HG03521 (cell line): ENCODE results near the gene ZNRF2.
"Not testable (repeated sequence)": the region's sequence is repeated elsewhere in the genome, so short reads cannot be mapped to it uniquely, and the experiment has no call there.

Source experiments
- ATAC-seq: cut with Tn5 transposase; IDR thresholded peaks from one replicate; pipeline ENCODE4 v1.9.1; 2021; ENCODE audit warnings: mild to moderate bottlenecking, moderate library complexity; ENCODE audit not compliant: unreplicated experiment

The ZNRF2 gene

DNA sequence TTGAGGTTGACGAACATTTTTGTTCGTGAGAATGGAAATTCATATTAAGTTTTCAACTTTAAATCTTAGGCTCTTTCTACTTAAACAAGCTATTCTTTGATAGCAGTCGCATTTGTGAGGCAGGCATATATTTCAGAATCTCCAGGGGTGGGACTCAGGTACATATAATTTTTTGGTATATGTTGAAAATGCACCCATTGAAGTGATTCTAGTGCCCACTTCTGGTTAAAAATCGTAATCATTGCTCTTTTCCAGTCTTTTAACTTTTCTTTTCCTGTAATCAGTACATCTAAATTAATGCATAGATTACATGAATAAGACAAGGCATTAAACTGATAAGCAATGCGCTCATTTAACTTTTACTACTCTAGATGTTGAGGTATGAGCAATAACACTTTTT lies 67.8 kb downstream of the ZNRF2 start:
- no peak for ATAC-seq

GRCh38 chr7:30353532-30353931 lies 69.1 kb downstream of the ZNRF2 start:
- ATAC-seq: no peak

DNA sequence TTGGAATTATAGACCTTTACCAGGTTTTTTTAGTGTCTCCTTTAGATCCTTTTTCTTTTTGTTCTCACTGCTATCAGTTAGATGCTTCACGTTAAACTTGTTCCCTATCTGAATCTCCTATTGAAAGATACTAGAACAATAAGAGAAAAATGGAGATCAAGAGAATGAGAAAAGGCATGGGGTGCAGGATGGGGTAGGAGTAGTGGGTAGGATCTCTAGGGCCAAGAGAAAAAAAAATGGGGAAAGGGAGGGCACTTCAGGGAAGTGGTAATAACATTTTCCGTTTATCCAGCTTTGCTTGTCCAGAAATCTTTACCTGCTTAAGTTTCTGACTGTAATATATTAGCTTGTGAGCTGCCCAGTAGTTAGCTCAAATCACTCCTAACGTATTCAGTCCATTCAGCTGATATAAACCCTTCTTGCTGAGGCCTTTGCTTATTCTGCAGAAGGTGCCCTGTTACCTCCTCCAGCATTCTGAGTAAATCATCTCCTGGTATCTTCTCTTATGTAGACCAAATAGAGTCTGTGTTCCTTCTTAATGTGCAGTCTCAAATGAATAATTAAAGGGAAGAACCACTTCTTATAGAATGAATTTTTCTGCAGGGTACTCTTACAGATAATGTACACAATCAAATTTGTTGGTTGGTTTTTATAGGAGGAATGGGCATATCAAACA lies 69.7 kb downstream of the ZNRF2 start:
- no peak for ATAC-seq

DNA sequence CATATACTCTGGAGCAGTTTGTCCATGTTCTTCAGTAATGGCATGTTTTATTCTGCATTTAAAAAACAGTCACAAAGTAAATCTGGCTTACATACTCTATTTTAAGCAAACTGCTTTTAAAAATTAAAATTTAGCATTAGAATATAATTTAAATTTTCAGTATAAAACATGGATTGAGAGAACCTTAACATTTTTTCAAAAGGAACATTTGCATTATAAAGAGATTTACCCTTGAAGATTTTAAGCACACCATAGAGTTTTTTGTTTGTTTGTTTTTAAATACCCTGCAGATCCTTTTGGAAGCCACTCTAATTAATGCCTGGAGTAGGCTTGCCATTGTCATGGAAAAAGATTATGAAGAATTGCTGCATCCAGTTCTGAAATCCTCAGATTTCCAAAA lies 70.4 kb downstream of the ZNRF2 start:
- ATAC-seq: no peak

DNA sequence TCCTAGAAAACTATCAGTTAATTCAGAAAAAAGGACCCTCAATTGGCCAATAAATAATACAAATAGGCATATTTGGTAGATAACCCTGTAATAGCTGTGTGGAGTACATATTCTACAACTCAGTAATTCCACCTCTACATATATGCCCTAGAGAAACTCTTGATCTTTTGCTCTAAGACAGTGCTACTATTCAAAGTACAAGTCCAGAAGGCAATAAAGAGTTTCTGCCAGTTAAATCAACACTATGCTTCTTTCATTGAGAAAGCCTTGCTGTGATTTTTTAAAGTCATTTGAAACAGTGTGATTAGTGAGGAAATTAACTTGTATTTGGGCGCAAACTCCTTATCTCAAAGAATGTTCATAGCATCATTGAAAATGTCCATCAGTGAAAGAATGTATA lies 75.6 kb downstream of the ZNRF2 start:
- no peak for ATAC-seq

GRCh38 chr7:30363778-30364563 lies 79.6 kb downstream of the ZNRF2 start:
- ATAC-seq: no peak

DNA sequence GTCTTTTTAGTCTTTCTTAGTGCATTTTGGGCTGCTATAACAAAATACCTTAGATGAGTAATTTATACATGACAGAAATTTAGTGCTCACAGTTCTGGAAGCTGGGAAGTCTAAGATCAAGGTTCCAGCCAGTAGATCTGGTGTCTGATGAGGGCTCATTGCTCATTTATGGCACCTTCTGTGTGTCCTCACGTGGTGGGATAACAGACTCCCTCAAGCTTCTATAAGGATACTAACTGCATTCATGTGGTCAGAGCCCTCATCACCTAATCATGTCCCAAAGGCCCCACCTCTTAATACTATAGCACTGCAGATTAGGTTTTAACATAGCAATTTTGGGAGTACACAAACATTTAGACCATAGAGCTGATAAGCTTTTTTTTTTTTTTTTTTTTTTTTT lies 80.4 kb downstream of the ZNRF2 start:
- no peak for ATAC-seq

DNA sequence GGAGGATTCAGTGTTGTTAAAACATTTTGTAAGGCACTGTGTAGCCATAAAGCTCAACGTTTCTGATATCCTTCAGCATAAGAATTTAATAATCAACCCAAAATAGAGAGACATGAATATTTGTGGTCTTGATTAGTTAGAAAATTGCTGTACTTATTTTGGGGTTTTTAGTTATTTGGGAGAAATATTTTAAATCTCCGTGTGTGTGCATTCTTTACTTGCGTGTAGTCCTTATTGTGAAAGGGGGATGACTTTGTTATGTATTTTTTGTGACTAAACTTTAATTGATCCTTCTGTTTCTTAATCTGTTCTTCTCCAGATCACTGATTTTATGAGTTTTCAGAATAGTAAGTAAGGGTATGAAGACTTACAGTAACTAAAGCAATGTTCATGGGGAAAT lies 81.2 kb downstream of the ZNRF2 start:
- no peak for ATAC-seq

DNA sequence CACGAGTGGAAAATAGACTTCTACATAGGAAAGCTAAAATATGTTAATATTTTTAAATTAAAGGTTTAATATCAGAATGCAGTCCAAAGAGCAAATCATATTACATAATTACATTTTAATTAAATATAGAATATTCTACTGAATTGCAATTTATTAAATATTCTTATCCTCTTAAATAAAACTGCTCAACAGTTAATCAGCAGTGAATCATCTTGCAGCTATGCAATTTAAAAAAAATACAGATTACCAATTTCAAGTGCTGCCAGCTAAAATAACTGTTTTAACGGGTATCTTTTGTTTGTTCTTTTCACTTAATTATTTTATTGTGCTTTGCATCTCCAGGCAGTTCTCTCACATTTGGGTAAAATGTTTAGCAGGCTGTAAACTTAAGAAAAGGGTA lies 82.2 kb downstream of the ZNRF2 start:
- no peak for ATAC-seq

GRCh38 chr7:30367561-30367960 lies 83.2 kb downstream of the ZNRF2 start:
- no peak for ATAC-seq

- no peak for ATAC-seq
These were observed 85.5 kb downstream of the ZNRF2 start for GRCh38 chr7:30369879-30370278.

GRCh38 chr7:30371321-30371720 lies 86.9 kb downstream of the ZNRF2 start:
- no peak for ATAC-seq

- no peak for ATAC-seq
These were observed 93.9 kb downstream of the ZNRF2 start for GRCh38 chr7:30378275-30378674.

DNA sequence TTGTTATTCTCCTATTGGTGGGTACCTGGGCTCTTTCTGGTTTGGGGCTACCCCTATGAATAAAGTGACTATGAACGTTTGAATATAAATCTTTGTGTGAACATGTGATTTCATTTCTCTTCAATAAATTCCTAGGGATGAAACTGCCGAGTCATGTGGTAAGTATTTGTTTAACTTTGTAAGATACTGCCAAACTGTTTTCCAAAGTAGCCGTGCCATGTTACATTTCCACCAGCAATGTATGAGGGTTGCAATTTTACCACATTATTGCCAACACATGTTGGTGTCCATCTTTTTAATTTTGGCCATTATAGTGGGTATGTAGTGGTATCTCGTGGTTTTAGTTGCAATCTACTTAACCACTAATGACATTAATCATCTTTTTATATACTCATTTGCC lies 94.7 kb downstream of the ZNRF2 start:
- ATAC-seq: no peak

DNA sequence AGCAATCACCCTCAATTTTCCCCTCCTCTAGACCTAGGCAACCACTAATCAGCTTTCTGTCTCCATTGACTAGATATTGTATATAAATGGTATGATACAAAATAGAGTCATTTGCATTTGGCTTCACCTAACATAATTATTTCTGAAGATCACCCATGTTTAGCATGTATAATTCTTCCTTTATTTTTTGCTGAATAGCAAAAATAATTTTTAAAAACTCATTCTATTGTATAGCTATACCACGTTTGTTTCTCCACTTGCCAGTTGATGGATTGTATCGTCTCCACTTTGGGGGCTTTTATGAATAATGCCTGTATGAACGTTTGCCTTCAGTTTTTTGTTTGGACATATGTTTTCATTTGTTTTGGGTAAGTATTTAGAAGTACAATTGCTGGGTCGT lies 95.3 kb downstream of the ZNRF2 start:
- ATAC-seq: no peak

DNA sequence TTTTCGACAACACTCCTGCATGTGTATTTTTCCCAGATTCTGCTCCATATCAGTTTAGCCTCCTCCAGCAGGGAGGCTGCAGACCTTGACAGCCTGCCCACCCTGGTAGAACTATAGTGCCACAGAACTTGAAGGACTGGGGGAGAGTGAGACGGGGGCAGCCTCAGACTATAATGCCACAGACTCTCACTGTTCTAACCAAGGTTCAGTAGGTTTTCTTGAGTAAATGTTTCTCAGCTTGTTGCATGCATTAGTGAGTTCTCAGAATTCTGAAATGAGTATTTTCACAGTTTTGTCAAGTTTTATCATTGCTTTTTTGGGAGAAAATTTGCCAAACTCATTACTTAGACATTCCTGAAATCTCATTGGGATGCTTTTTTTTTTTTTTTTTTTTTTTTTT lies 95.9 kb downstream of the ZNRF2 start:
- no peak for ATAC-seq

DNA sequence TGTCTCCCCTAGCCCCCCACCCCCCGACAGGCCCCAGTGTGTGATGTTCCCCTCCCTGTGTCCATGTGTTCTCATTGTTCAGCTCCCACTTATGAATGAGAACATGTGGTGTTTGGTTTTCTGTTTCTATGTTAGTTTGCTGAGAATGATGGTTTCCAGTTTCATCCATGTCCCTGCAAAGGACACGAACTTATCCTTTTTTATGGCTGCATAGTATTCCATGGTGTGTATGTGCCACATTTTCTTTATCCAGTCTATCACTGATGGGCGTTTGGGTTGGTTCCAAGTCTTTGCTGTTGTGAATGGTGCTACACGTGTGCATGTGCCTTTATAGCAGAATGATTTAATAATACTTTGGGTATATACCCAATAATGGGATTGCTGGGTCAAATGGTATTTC lies 96.4 kb downstream of the ZNRF2 start:
- not testable (repeated sequence) for ATAC-seq

DNA sequence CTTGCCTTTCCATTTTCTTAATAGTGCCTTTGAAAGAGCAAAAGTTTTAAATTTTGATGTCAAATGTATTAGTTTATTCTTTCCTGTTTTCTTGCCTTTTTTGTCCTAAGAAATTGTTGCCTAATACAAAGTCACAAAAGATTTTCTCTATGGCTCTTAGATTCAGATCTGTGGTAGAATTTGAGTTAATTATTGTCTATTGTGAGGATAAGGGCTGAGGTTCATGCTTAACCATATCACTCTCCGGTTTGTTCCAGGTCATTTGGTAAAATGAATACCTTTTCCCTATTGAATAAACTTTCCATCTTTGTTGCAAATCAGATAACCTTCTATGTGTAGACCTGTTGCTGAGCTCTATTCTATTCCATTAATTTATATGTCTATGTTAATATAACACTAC lies 98.2 kb downstream of the ZNRF2 start:
- no peak for ATAC-seq

GRCh38 chr7:30389791-30390190 lies 105.4 kb downstream of the ZNRF2 start:
- no peak for ATAC-seq

DNA sequence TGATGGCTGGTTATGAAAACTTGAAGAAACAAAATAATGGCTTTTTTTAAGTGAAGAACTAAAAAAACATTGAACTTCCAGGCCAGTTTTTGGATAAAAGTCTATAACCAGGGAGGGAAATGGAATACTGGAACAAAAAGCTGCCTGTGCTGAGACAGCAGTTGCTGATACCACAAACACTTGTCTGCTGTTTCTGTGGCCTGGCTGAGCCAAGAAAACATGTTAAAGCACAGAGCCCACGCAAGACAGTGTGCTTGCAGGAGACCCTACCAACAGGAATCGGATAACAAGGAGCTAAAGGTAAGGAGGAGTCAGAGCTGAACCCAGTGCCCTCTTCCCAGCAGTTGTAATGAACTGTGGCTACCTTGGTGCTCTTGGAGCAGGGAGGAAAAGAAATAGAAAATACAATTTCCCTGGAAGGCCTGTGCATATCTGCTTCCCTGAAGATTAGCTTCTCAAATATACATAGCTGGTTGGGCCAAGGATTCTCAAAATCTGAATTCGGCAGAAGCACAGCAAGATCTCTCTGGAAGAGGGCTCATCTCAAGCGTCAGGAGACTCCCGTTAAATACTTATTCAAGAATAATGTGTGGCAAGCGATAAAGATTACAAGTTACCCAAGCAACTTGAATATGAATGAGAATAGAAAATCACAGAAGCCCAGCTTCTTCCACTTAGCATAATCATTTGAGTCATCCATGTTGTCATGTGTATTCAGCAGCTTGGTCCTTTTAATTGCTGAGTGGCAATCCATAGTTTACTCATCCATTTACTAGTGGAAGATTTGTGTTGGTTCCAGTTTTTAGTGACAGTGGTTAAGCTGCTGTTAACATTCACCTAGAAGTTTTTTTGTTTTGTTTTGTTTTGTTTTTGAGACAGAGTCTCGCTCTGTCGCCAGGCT lies 106.6 kb downstream of the ZNRF2 start:
- no peak for ATAC-seq

DNA sequence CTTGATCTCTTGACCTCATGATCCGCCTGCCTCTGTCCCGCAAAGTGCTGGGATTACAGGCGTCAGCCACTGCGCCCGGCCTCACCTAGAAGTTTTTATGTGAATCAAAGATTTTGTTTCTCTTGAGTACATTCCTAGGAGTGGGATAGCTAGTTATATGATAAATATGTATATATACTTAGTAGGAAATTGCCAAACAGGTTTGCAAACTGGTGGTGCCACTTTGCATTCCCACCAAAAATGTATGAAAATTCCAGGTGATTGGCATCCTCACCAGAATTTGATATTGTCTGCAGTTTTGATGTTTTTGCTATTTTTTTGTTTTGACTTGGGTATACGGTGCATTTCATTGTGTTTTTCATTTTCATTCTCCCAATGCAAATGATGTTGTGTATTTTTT lies 107.4 kb downstream of the ZNRF2 start:
- ATAC-seq: no peak

DNA sequence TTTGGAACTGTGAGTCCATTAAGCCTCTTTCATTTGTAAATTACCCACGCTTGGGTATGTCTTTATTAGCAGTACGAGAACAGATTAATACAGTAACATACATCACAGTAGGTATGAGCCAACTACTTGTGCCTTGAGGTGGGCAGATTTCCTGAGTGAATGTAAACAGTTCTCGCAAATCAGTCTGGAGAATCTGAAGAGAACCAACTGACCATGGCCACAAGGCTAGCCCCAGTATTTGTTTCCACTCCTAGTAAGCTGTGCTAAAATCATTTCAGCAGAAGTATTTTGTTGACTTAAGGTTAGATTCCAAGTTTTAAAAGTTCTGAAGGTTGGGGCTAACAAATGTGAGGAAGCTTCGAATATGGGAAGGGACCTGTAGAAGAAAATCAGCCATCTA lies 111.3 kb downstream of the ZNRF2 start:
- no peak for ATAC-seq
